ENCODE results near the gene TLE1.
"Not testable (repeated sequence)": the region's sequence is repeated elsewhere in the genome, so short reads cannot be mapped to it uniquely, and the experiment has no call there.

TLE1 gene

GRCh38 chr9:81621785-81622259, 67.5 kb downstream of the TLE1 start:
- no peak for DNase-seq

GRCh38 chr9:81621118-81621517, 68.2 kb downstream of the TLE1 start:
- no peak for DNase-seq

GRCh38 chr9:81620002-81620390, 69.4 kb downstream of the TLE1 start:
- DNase-seq: no peak

DNA sequence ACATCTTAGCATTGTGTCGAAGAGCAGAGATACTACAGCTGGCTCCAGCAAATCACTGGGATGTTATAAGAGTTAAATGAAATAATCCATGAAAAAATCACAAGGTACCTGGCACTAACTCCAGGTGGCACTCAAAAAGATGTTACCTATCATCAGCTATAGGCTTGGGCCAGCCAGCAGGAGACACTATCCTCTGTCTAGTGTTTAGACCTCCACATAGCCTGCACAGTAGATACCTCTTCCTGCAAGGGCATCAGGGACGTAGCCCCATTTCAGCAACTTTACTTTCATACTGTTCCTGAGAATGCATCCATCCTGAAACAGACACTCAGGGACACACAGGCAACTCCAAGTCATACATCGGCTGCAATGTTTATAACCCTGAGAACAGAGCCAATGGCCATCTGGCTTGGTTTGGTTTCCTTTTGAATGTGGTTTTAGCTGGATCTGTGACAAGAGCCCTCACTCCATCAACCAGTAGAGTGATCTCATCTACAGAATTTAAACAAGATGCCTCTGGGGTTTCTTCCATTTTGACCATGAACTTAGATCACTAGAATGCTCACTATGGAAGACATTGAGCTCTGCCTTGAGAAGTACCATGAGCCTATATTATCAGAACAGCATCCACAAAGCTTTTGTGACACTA, 69.9 kb downstream of the TLE1 start:
- no peak for DNase-seq

- DNase-seq: no peak
Measured at GRCh38 chr9:81618923-81619322, 70.4 kb downstream of the TLE1 start.

GRCh38 chr9:81616141-81616540, 73.2 kb downstream of the TLE1 start:
- no peak for DNase-seq

DNA sequence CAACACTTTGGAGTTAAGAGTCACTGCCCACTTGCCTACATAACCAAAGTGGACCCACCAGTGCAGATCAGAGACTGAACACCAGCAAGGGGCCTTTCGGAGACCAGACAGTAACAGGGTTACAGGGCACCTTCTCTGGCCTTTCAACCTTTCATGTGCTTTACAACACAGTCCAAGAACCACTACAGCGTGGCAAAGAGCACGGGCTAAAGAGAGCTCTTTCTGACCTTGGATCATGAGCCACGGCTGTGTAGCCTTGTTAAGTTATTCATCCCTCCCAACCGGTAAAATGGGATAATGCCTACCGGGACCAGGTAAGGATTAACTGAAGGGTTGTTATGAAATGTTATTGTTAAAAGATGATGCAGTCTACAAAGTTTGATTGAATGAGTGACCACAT, 75.0 kb downstream of the TLE1 start:
- no peak for DNase-seq

- no peak for DNase-seq
Measured at GRCh38 chr9:81613002-81613812, 76.1 kb downstream of the TLE1 start.

DNA sequence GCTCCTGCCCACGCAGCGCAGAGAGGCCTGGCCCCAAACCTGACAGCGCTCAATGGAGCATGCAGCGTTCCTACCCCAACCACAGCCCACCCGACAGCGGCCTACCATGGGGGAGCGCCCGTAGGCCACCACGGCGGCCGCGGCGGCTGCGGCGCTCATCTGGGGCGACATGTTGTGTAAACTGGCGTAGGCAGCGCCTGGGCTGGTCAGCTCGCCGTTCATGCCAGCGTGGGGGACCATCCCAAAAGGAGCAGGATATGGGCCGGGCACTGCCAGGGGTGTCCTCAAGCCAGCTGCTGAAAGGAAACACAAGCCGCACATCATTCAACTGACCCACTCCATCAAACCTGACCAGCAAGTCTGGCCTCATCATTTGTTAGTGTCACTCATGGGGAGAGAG, 77.7 kb downstream of the TLE1 start:
- DNase-seq: no peak

DNA sequence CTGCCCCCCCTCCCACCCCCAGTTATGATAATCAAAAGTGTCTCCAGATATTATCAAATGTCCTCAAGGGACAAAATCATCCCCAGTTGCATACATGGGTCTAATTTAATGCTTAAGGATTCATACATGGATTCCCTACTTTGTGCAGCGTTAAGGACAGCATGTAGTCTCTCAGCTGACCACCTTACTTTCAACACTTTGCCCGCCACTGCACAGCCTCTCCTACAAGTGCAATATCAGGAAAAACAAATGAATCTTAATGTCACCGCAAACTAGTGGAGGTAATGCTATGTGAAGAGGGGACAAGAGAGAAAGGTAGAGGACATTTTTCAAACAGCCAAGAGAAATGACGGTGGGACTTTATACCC, 78.6 kb downstream of the TLE1 start:
- no peak for DNase-seq

- no peak for DNase-seq
Measured at GRCh38 chr9:81609782-81610739, 79.3 kb downstream of the TLE1 start.

DNA sequence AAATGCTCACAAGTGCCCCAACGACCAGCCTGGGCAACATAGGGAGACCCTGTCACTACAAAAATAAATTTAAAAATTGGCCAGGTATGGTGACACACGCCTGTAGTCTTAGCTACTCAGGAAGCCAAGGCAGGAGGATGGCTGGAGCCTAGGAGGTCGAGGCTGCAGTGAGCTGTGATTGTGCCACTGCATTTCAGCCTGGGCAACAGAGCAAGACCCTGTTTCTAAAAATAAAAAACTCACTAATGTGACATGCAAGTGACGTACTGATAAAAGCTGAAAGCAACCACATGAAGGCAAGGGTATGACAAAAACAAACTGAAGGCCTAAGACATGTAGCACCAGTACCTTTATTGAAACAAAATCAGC, 81.1 kb downstream of the TLE1 start:
- no peak for DNase-seq

DNA sequence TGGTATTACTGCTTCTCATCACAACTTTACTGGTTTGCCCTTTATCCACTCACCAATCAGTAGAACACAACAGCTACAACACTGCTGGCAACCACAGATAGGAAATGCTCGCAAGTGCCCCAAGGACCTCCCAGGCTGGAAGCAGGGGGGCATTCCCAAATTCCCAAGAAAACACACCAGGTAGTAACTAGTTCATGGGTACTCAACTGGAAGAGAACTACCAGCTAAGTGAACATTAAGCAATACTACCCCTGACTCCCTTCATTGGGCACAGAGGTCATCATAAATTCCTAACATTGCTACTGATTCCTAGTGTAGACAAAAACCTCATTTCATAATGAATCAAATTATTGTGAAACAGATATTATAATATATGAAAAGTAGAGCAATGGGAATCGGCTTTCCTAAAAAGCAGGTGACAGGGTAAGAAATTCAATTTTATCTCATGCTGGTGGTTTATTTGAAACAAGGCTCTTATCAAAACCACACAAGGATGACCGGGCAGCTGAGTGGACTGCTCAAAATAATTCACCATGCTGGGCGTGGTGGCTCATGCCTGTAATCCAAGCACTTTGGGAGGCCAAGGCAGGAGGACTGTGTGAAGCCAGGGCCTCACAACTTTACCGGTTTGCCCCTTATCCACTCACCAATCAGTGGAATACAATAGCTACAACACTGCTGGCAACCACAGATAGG, 81.6 kb downstream of the TLE1 start:
- no peak for DNase-seq

- DNase-seq: not testable (repeated sequence)
Measured at GRCh38 chr9:81606261-81606660, 83.1 kb downstream of the TLE1 start.

- no peak for DNase-seq
Measured at GRCh38 chr9:81605170-81605670, 84.1 kb downstream of the TLE1 start.

DNA sequence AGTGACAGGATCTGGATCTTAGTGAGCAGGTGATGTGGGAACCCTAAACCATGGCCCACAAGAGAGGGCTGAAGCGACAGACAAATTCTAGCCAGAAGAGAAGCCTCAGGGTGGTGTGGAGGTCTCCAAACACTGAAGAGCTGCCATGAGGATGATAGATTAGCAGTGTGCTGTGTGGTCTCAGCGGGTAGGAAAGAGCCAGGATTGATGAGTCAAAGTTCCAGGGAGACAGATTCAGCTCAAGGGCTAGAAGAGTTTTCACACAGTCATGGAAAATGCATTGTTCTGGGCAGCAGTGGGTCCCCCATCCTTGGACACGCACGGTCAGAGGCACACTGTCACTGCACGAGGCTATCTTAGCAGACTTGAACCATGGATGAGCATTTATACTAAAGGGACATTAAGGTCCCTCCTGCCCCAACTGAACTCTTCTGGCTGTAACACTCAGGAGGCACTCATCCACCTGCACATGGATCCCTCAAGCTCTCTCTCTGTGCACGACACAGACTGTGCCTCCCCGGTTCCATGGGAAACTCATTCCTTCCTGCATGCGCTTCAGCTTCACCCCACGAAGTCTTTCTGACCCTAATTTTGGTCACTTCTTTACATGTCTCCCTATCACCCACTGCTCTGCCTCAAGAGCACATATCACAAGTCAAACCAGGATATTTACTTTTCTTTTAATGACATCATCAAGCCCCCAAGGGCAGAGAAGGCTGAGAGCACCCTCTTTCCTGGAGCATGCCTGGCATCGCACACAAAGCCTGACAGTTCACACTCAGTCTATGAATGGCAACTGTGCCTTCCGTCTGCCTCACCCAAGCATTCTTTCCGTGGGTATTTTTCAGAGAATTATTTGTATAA, 84.8 kb downstream of the TLE1 start:
- no peak for DNase-seq

- DNase-seq: no peak
Measured at GRCh38 chr9:81602887-81603680, 86.3 kb downstream of the TLE1 start.

DNA sequence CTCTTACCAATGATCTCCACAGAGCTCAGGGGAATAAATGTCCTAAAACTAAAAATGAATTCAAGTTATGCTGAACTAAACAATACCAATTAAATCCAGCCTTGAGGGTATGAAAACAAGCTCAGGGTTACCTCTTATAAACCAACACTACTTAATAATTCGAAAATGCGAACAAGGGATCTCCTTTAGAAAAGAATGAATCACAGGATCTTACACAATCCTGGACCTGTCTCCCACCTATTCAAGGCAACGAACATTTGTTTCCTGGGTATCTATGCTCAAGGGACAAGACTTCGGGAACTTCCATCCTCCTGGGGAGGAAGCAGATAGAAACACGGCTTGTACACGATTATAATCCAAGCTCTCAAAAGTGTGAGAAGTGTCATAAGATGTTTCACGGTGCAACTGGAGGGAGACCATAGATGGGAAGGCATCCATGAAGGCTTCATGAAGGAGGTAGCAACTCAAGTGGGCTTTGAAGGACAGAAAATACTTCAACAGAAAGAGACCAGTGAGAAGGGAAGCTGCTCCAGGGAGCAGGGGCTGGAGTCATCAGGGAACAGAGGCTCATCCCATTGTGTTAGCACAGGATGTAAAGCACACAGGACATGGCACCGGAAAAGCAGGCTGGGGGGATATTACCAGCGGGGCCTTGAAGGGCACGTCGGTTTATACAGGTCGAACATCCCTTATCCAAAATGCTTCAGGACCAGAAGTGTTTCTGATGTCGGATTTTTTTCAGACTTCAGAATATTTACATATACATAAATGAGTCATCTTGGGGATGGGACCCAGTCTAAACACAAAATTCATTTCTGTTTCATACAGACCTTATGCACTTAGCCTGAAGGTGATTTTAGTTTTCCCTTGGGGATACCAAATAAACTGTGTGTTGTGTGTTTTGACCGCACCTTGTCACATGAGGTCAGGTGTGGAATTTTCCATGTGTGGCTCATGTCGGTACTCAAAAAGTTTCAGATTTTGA, 87.4 kb downstream of the TLE1 start:
- DNase-seq: no peak

DNA sequence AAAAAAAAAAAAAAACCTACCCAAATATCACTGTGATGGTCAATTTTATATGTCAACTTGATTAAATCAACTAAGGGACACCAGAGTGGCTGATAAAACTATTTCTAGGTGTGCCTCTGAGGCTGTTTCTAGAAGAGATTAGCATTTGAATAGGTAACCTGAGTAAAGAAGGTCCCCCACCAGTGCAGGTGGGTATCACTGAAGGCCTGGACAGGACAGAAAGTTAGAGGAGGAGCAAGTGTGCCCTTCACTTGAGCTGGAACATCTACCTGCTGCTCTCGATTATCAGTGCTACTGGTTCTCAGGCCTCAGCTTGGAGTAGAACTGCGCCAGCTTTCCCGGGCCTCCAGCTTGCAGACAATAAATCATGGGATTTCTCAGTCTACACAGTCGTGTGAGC, 88.7 kb downstream of the TLE1 start:
- DNase-seq: no peak
